GM12892 (cell line): ENCODE measurements around the gene BGN.

Experiments
- POLR2A ChIP-seq: IDR thresholded peaks from 2 replicates; pipeline ENCODE4 v1.6.1; 2011; ENCODE audit warnings: low read depth, low read length, control low read depth
- POLR2AphosphoS5 ChIP-seq: IDR thresholded peaks from 2 replicates; pipeline ENCODE4 v1.6.1; 2011; ENCODE audit warnings: low read depth, low read length, control low read depth

GRCh38 chrX:153449368-153450113 lies 45.2 kb upstream of the BGN start:
- no peak for TF ChIP-seq POLR2A
- no peak for TF ChIP-seq POLR2AphosphoS5
